Effector memory CD4-positive, alpha-beta T cell (primary cell): ENCODE measurements around the gene UNC93B1.
A peak's percentile ranks its signal among the peaks of the same experiment; 100 is the strongest.
"Not testable (repeated sequence)": the region's sequence is repeated elsewhere in the genome, so short reads cannot be mapped to it uniquely, and the experiment has no call there.

Experiments used
- DNase-seq, 3 donors: peaks; one replicate each; pipeline ENCODE4 v3.0.0-alpha.2; 2020
- H3K27ac ChIP-seq: 2 replicates; pipeline ENCODE4 v1.7.0; 2013; ENCODE audit warnings: mild to moderate bottlenecking, low read length, moderate library complexity; ENCODE audit not compliant: insufficient read depth, poor library complexity, severe bottlenecking
- H3K27me3 ChIP-seq: replicated peaks from 2 replicates; pipeline ENCODE4 v1.7.0; 2013; ENCODE audit warnings: mild to moderate bottlenecking, low read length; ENCODE audit not compliant: insufficient read depth, control insufficient read depth, poor library complexity, severe bottlenecking
- H3K36me3 ChIP-seq: 2 replicates; pipeline ENCODE4 v1.7.0; 2013; ENCODE audit warnings: mild to moderate bottlenecking, low read length, moderate library complexity; ENCODE audit not compliant: control insufficient read depth, insufficient read depth
- H3K4me1 ChIP-seq: 2 replicates; pipeline ENCODE4 v1.7.0; 2013; ENCODE audit warnings: low read length, mild to moderate bottlenecking; ENCODE audit not compliant: control insufficient read depth, insufficient read depth, poor library complexity, severe bottlenecking
- H3K4me3 ChIP-seq: 2 replicates; pipeline ENCODE4 v1.7.0; 2013; ENCODE audit warnings: low read length, low read depth, mild to moderate bottlenecking; ENCODE audit not compliant: insufficient read depth, poor library complexity, severe bottlenecking
- H3K9me3 ChIP-seq: 2 replicates; pipeline ENCODE4 v1.7.0; 2013; ENCODE audit warnings: mild to moderate bottlenecking, low read length, moderate library complexity; ENCODE audit not compliant: control insufficient read depth

UNC93B1 gene

GRCh38 chr11:67964746-67965145, 39.2 kb downstream of the UNC93B1 start:
- H3K4me1 ChIP-seq, H3K36me3 ChIP-seq, H3K9me3 ChIP-seq, DNase-seq, H3K27ac ChIP-seq, H3K27me3 ChIP-seq, H3K4me3 ChIP-seq: not testable (repeated sequence)

- DNase-seq, H3K27ac ChIP-seq, H3K4me1 ChIP-seq, H3K9me3 ChIP-seq, H3K4me3 ChIP-seq, H3K27me3 ChIP-seq, H3K36me3 ChIP-seq: not testable (repeated sequence)
Observed at GRCh38 chr11:67963879-67964278, 40.0 kb downstream of the UNC93B1 start.

GRCh38 chr11:67963217-67963616, 40.7 kb downstream of the UNC93B1 start:
- not testable (repeated sequence) for H3K36me3 ChIP-seq

GRCh38 chr11:67956236-67956635, 47.7 kb downstream of the UNC93B1 start:
- H3K27me3 ChIP-seq, H3K4me1 ChIP-seq, DNase-seq, H3K27ac ChIP-seq, H3K9me3 ChIP-seq, H3K4me3 ChIP-seq, H3K36me3 ChIP-seq: not testable (repeated sequence)

More at GRCh38 chr11:67963217-67963616, 40.7 kb downstream of the UNC93B1 start:
- not testable (repeated sequence) for H3K4me3 ChIP-seq, DNase-seq, H3K27me3 ChIP-seq, H3K27ac ChIP-seq, H3K9me3 ChIP-seq, H3K4me1 ChIP-seq

GRCh38 chr11:67955461-67956007, 48.4 kb downstream of the UNC93B1 start:
- H3K27ac ChIP-seq, H3K27me3 ChIP-seq, H3K9me3 ChIP-seq, H3K36me3 ChIP-seq, H3K4me1 ChIP-seq: not testable (repeated sequence)
- peak overlapping the region; percentile 56 for H3K4me3 ChIP-seq
- peak; percentile 45 to 60 (median 48) for DNase-seq

- not testable (repeated sequence) for H3K36me3 ChIP-seq, DNase-seq, H3K9me3 ChIP-seq, H3K27me3 ChIP-seq, H3K4me1 ChIP-seq, H3K27ac ChIP-seq
- H3K4me3 ChIP-seq = peak overlapping the region; percentile 56
Observed at GRCh38 chr11:67954971-67955370, 48.9 kb downstream of the UNC93B1 start.

GRCh38 chr11:67954251-67954650, 49.6 kb downstream of the UNC93B1 start:
- not testable (repeated sequence) for H3K4me1 ChIP-seq, H3K27me3 ChIP-seq, H3K27ac ChIP-seq, H3K4me3 ChIP-seq, DNase-seq, H3K9me3 ChIP-seq, H3K36me3 ChIP-seq

- H3K27me3 ChIP-seq, H3K9me3 ChIP-seq, H3K4me3 ChIP-seq, H3K27ac ChIP-seq, DNase-seq, H3K4me1 ChIP-seq, H3K36me3 ChIP-seq: not testable (repeated sequence)
Observed at GRCh38 chr11:67950705-67951104, 53.2 kb downstream of the UNC93B1 start.

- H3K27me3 ChIP-seq, H3K27ac ChIP-seq, H3K36me3 ChIP-seq, H3K4me1 ChIP-seq, DNase-seq, H3K4me3 ChIP-seq, H3K9me3 ChIP-seq: not testable (repeated sequence)
Observed at GRCh38 chr11:67947785-67948184, 56.1 kb downstream of the UNC93B1 start.

GRCh38 chr11:67946403-67946802, 57.5 kb downstream of the UNC93B1 start:
- H3K4me1 ChIP-seq = not testable (repeated sequence)

GRCh38 chr11:67943406-67943805, 60.5 kb downstream of the UNC93B1 start:
- not testable (repeated sequence) for H3K36me3 ChIP-seq, H3K4me3 ChIP-seq, H3K9me3 ChIP-seq, H3K27ac ChIP-seq, DNase-seq, H3K4me1 ChIP-seq, H3K27me3 ChIP-seq

More at GRCh38 chr11:67946403-67946802, 57.5 kb downstream of the UNC93B1 start:
- H3K27me3 ChIP-seq, H3K4me3 ChIP-seq, H3K27ac ChIP-seq, H3K9me3 ChIP-seq, H3K36me3 ChIP-seq, DNase-seq: not testable (repeated sequence)
